HEK293 (cell line): ENCODE data around the gene CNIH1.

Source experiments
- CTCF ChIA-PET: fragments of 350-600 bp; formaldehyde crosslinking; extraction: SDS; loops from one replicate; lab custom pipeline; 2021; ENCODE audit warnings: antibody characterized with exemption; lab: Yijun Ruan, JAX
- POLR2A ChIA-PET: fragments of 300-600 bp; formaldehyde crosslinking; extraction: SDS; loops from one replicate; lab custom pipeline; 2020; ENCODE audit warnings: antibody characterized with exemption, inconsistent platforms; lab: Yijun Ruan, JAX
- H3K27ac ChIP-seq: fragments of 200-500 bp; sonication (Bioruptor generic); 2 replicates; pipeline ENCODE4 v1.5.1; 2014; ENCODE audit warnings: low read depth, low read length, control low read depth, inconsistent platforms; ENCODE audit errors: extremely low read depth
- H3K36me3 ChIP-seq, 2 experiments: fragments of 200-500 bp in 1 of 2; sonication (Bioruptor generic) in 1 of 2; 1 replicate in 1 of 2; 2 replicates in 1 of 2; pipeline ENCODE4 v1.5.1; 2014 to 2017; ENCODE audit warnings: inconsistent platforms in 2 of 2, low read length in 2 of 2; ENCODE audit not compliant: control insufficient read depth in 2 of 2, insufficient read depth in 1 of 2
- H3K4me1 ChIP-seq: fragments of 200-500 bp; sonication (Bioruptor generic); 2 replicates; pipeline ENCODE4 v1.5.1; 2014; ENCODE audit warnings: mild to moderate bottlenecking, low read length, inconsistent platforms; ENCODE audit not compliant: control insufficient read depth, insufficient read depth
- H3K4me3 ChIP-seq: 2 replicates; pipeline ENCODE4 v1.5.1; 2011; ENCODE audit warnings: low read depth, mild to moderate bottlenecking, control low read depth, low read length, moderate library complexity
- H3K9me3 ChIP-seq: fragments of 200-500 bp; sonication (Bioruptor generic); 2 replicates; pipeline ENCODE4 v1.5.1; 2014; ENCODE audit warnings: low read depth, low read length, inconsistent platforms; ENCODE audit not compliant: control insufficient read depth, insufficient read depth
- FEZF1 ChIP-seq: fragments of 450-650 bp; formaldehyde crosslinking; IDR thresholded peaks from 2 replicates; pipeline ENCODE4 v1.5.1; 2016; ENCODE audit warnings: missing biosample characterization, missing genetic modification characterization
- GFI1B ChIP-seq: fragments of 450-650 bp; formaldehyde crosslinking; IDR thresholded peaks from 2 replicates; pipeline ENCODE4 v1.5.1; 2016; ENCODE audit warnings: missing biosample characterization, missing genetic modification characterization
- GLI2 ChIP-seq: fragments of 450-650 bp; formaldehyde crosslinking; IDR thresholded peaks from 2 replicates; pipeline ENCODE4; 2017; ENCODE audit warnings: missing biosample characterization, missing genetic modification characterization, low read depth, borderline replicate concordance
- GLIS1 ChIP-seq: fragments of 450-650 bp; formaldehyde crosslinking; IDR thresholded peaks from 2 replicates; pipeline ENCODE4 v1.5.1; 2016; ENCODE audit warnings: missing biosample characterization, missing genetic modification characterization
- PRDM10 ChIP-seq: fragments of 450-650 bp; formaldehyde crosslinking; IDR thresholded peaks from 2 replicates; pipeline ENCODE4 v1.5.1; 2016; ENCODE audit warnings: missing biosample characterization, missing genetic modification characterization
- ZBTB10 ChIP-seq: fragments of 450-650 bp; formaldehyde crosslinking; IDR thresholded peaks from 2 replicates; pipeline ENCODE4 v1.5.1; 2016; ENCODE audit warnings: missing biosample characterization, missing genetic modification characterization
- ZBTB17 ChIP-seq: fragments of 450-650 bp; formaldehyde crosslinking; IDR thresholded peaks from 2 replicates; pipeline ENCODE4 v1.5.1; 2016; ENCODE audit warnings: missing biosample characterization, missing genetic modification characterization
- ZBTB44 ChIP-seq: fragments of 450-650 bp; IDR thresholded peaks from 2 replicates; pipeline ENCODE4 v1.5.1; 2018; ENCODE audit warnings: missing biosample characterization, mild to moderate bottlenecking, missing genetic modification characterization
- ZEB2 ChIP-seq: fragments of 450-650 bp; formaldehyde crosslinking; IDR thresholded peaks from 2 replicates; pipeline ENCODE4 v1.5.1; 2016; ENCODE audit warnings: missing biosample characterization, missing genetic modification characterization
- ZIC2 ChIP-seq: fragments of 450-650 bp; formaldehyde crosslinking; IDR thresholded peaks from 2 replicates; pipeline ENCODE4 v1.5.1; 2016; ENCODE audit warnings: missing biosample characterization, missing genetic modification characterization
- ZNF133 ChIP-seq: fragments of 450-650 bp; formaldehyde crosslinking; IDR thresholded peaks from 2 replicates; pipeline ENCODE4 v1.5.1; 2016; ENCODE audit warnings: missing biosample characterization, missing genetic modification characterization
- ZNF2 ChIP-seq: fragments of 450-650 bp; formaldehyde crosslinking; IDR thresholded peaks from 2 replicates; pipeline ENCODE4 v1.5.1; 2016; ENCODE audit warnings: missing biosample characterization, missing genetic modification characterization
- ZNF214 ChIP-seq: fragments of 450-650 bp; formaldehyde crosslinking; IDR thresholded peaks from 2 replicates; pipeline ENCODE4 v1.5.1; 2017; ENCODE audit warnings: missing biosample characterization, mild to moderate bottlenecking, missing genetic modification characterization, borderline replicate concordance
- ZNF341 ChIP-seq: fragments of 450-650 bp; formaldehyde crosslinking; IDR thresholded peaks from 2 replicates; pipeline ENCODE4; 2016; ENCODE audit warnings: low read depth, missing biosample characterization, missing genetic modification characterization
- ZNF366 ChIP-seq: fragments of 450-650 bp; formaldehyde crosslinking; conservative IDR thresholded peaks from 2 replicates; pipeline ENCODE4 v1.5.1; 2016; ENCODE audit warnings: missing biosample characterization, missing genetic modification characterization
- ZNF398 ChIP-seq: fragments of 450-650 bp; formaldehyde crosslinking; IDR thresholded peaks from 2 replicates; pipeline ENCODE4 v1.5.1; 2017; ENCODE audit warnings: missing biosample characterization, missing genetic modification characterization
- ZNF580 ChIP-seq: fragments of 450-650 bp; formaldehyde crosslinking; IDR thresholded peaks from 2 replicates; pipeline ENCODE4 v1.5.1; 2016; ENCODE audit warnings: missing biosample characterization, missing genetic modification characterization
- ZNF610 ChIP-seq: fragments of 450-650 bp; formaldehyde crosslinking; IDR thresholded peaks from 2 replicates; pipeline ENCODE4 v1.5.1; 2016; ENCODE audit warnings: missing biosample characterization, missing genetic modification characterization, borderline replicate concordance
- ZNF692 ChIP-seq: fragments of 450-650 bp; formaldehyde crosslinking; IDR thresholded peaks from 2 replicates; pipeline ENCODE4 v1.5.1; 2016; ENCODE audit warnings: missing biosample characterization, missing genetic modification characterization
- ZNF792 ChIP-seq: fragments of 450-650 bp; formaldehyde crosslinking; IDR thresholded peaks from 2 replicates; pipeline ENCODE4 v1.5.1; 2016; ENCODE audit warnings: missing biosample characterization, missing genetic modification characterization
- ZNF830 ChIP-seq: fragments of 450-650 bp; IDR thresholded peaks from 2 replicates; pipeline ENCODE4 v1.5.0; 2018; ENCODE audit warnings: missing biosample characterization, missing genetic modification characterization, low read depth, mild to moderate bottlenecking, moderate library complexity

The CNIH1 gene

GRCh38 chr14:54475911-54476310 lies 34.7 kb upstream of the CNIH1 start (continued):
- TF ChIP-seq PRDM10 (tag by site-specific recombination) (no peak), ZNF830 (tag by site-specific recombination) (no peak), GLI2 (tag by site-specific recombination) (no peak), ZIC2 (tag by site-specific recombination) (no peak), ZNF214 (tag by site-specific recombination) (no peak), ZNF341 (tag by site-specific recombination) (no peak)

GRCh38 chr14:54475187-54475899 lies 34.2 kb upstream of the CNIH1 start:
- no peak overlapping the region for H3K27ac ChIP-seq
- H3K4me1 ChIP-seq, result peaks cover 18% of the 10 kb centered on the region
- H3K9me3 ChIP-seq, result no peaks in the 10 kb centered on the region
- ChIA-PET CTCF (interaction anchor here (1.8 kb wide), 1 partner anchor 13 kb away, joined by 4 read pairs; the partner anchor contains the start of gene GMFB), POLR2A (no interaction called here)
- H3K36me3 ChIP-seq, result peaks cover 25 to 33% of the 10 kb centered on the region in 2 experiments; a peak in 2 of 3 replicates
- TF ChIP-seq ZIC2 (tag by site-specific recombination), result no peak
- TF ChIP-seq FEZF1 (tag by site-specific recombination), result no peak
- no peak for TF ChIP-seq ZNF580
- no peak for TF ChIP-seq ZNF692 (tag by site-specific recombination)
- TF ChIP-seq ZNF792 (tag by site-specific recombination), result no peak
- TF ChIP-seq ZNF2 (tag by site-specific recombination), result no peak
- no peak for TF ChIP-seq ZBTB44 (tag by site-specific recombination)
- no peak for TF ChIP-seq ZNF398 (tag by site-specific recombination)
- no peak for TF ChIP-seq ZNF366
- TF ChIP-seq GLIS1 (tag by site-specific recombination), result no peak
- no peak for TF ChIP-seq ZBTB17
- no peak for TF ChIP-seq ZNF133
- no peak for TF ChIP-seq ZBTB10
- TF ChIP-seq GFI1B (tag by site-specific recombination), result no peak
- TF ChIP-seq ZEB2 (tag by site-specific recombination), result no peak
- TF ChIP-seq ZNF610 (tag by site-specific recombination), result no peak
- no peak overlapping the region for H3K4me3 ChIP-seq
